Glutamatergic neuron (in vitro differentiated cells): ENCODE results near the gene KRT7. TPM values are rescaled to one million over a fixed set of nuclear protein-coding genes. Genes with fewer than 3 reads are reported as not detected.
A peak's percentile ranks its signal among the peaks of the same experiment; 100 is the strongest.

ENCODE experiments used
- DNase-seq: peaks from one replicate; pipeline ENCODE4 v3.0.0; 2022
- H3K27ac Mint-ChIP-seq: one replicate; pipeline ENCODE4 v1.8.0; 2020; ENCODE audit warnings: mild to moderate bottlenecking, mixed read lengths, inconsistent platforms; ENCODE audit not compliant: unreplicated experiment
- H3K27me3 Mint-ChIP-seq: one replicate; pipeline ENCODE4 v1.8.0; 2020; ENCODE audit warnings: mild to moderate bottlenecking, moderate library complexity, mixed read lengths, inconsistent platforms; ENCODE audit not compliant: unreplicated experiment
- H3K36me3 Mint-ChIP-seq: one replicate; pipeline ENCODE4 v1.8.0; 2020; ENCODE audit warnings: mild to moderate bottlenecking, mixed read lengths, inconsistent platforms; ENCODE audit not compliant: unreplicated experiment
- H3K4me1 Mint-ChIP-seq: one replicate; pipeline ENCODE4 v1.8.0; 2020; ENCODE audit warnings: mild to moderate bottlenecking, low read depth, mixed read lengths, inconsistent platforms; ENCODE audit not compliant: unreplicated experiment
- H3K4me3 Mint-ChIP-seq: one replicate; pipeline ENCODE4 v1.8.0; 2020; ENCODE audit warnings: mild to moderate bottlenecking, mixed read lengths, inconsistent platforms; ENCODE audit not compliant: unreplicated experiment
- H3K9me3 Mint-ChIP-seq: one replicate; pipeline ENCODE4 v1.8.0; 2020; ENCODE audit warnings: mild to moderate bottlenecking, moderate library complexity, mixed read lengths, inconsistent platforms; ENCODE audit not compliant: unreplicated experiment
- long read RNA-seq: library from polyadenylated mRNA; unstranded; transcript quantifications from one replicate; pipeline ENCODE4 v2.0.0, GENCODE V29; 2020; ENCODE audit not compliant: unreplicated experiment
- total RNA-seq: library from RNA; stranded (reverse); fragmentation: NEBNext Ultra II Directional; extraction: Animal tissue kit (Norgen Biotek cat#: 25700); gene quantifications from one replicate; pipeline ENCODE4 v1.2.1, GENCODE V29; 2021; ENCODE audit not compliant: unreplicated experiment
- TF ChIP-seq, protein P1 (sequence below): fragments of 200-600 bp; sonication (generic); IDR thresholded peaks from one replicate; pipeline ENCODE4 v1.5.0; 2021; ENCODE audit not compliant: partially characterized antibody, unreplicated experiment

Gene KRT7
- total RNA-seq = not detected
- long read RNA-seq = 0 reads

DNA sequence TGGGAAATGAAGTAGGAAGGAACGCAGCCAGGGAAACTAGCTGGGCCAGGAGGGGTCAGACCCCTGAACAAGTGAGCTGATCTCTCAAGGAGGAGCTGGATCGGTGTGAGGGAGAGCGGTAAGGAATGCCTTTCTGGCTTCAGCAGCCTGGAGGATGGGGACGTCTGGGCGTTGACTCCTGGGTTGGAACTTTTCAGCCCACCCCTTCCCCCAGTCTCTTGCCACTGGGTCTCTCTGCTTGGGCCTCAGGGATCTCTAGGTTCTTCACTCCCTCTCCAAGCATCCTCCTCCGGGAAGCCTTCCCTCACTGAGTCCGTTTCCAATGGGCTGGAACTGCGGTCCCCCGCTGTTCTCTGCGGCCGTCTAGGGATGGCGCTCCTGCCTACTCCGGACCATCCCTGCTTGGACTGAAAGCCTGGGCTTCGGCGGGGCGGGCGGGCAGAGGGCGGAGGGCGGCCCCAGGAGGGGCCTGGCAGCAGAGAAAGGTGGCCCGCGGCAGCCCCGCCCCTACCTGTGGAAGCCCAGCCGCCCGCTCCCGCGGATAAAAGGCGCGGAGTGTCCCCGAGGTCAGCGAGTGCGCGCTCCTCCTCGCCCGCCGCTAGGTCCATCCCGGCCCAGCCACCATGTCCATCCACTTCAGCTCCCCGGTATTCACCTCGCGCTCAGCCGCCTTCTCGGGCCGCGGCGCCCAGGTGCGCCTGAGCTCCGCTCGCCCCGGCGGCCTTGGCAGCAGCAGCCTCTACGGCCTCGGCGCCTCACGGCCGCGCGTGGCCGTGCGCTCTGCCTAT, at the start of gene KRT7:
KRT7 (plus strand) TSS at position 570 of the 788 bp plus-strand sequence; CDS start at position 624, 54 bp downstream.
- no peak for DNase-seq
- H3K36me3 Mint-ChIP-seq = no peaks in the 10 kb centered on the region
- peaks cover 16% of the 10 kb centered on the region for H3K27me3 Mint-ChIP-seq
- H3K4me3 Mint-ChIP-seq = peak within 1 kb of the TSS; percentile 70
- H3K27ac Mint-ChIP-seq = no peak within 1 kb of the TSS
- TF ChIP-seq, protein P1, sequence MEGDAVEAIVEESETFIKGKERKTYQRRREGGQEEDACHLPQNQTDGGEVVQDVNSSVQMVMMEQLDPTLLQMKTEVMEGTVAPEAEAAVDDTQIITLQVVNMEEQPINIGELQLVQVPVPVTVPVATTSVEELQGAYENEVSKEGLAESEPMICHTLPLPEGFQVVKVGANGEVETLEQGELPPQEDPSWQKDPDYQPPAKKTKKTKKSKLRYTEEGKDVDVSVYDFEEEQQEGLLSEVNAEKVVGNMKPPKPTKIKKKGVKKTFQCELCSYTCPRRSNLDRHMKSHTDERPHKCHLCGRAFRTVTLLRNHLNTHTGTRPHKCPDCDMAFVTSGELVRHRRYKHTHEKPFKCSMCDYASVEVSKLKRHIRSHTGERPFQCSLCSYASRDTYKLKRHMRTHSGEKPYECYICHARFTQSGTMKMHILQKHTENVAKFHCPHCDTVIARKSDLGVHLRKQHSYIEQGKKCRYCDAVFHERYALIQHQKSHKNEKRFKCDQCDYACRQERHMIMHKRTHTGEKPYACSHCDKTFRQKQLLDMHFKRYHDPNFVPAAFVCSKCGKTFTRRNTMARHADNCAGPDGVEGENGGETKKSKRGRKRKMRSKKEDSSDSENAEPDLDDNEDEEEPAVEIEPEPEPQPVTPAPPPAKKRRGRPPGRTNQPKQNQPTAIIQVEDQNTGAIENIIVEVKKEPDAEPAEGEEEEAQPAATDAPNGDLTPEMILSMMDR = no peak
- peaks cover 5% of the 10 kb centered on the region for H3K4me1 Mint-ChIP-seq
- H3K9me3 Mint-ChIP-seq = peaks cover 6% of the 10 kb centered on the region

DNA sequence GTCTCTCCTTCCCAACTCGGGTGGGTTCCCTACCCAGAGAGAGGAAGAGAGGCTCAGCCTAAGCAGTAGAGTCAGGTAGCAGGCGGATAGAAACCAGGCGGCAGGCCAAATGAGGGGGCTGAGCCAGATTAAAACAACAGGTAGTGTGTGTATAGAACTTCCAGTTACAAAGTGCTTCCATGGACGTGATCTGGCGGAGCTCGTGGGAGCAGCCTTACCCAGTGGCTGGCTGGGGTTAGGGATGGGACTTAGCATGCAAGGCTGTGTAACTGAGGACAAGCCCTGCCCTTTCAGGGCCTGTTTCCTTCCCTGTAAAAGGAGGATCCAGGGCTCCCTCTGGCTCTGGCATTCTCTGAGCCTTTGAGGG, 49.5 kb upstream of the KRT7 start:
- no peaks in the 10 kb centered on the region for H3K36me3 Mint-ChIP-seq
- H3K4me3 Mint-ChIP-seq = no peak overlapping the region
- no peak overlapping the region for H3K27ac Mint-ChIP-seq
- H3K9me3 Mint-ChIP-seq = peaks cover 6% of the 10 kb centered on the region
- H3K4me1 Mint-ChIP-seq = no peaks in the 10 kb centered on the region
- TF ChIP-seq, protein P1 = no peak
- peaks cover 2% of the 10 kb centered on the region for H3K27me3 Mint-ChIP-seq
- peak; percentile 9 for DNase-seq

DNA sequence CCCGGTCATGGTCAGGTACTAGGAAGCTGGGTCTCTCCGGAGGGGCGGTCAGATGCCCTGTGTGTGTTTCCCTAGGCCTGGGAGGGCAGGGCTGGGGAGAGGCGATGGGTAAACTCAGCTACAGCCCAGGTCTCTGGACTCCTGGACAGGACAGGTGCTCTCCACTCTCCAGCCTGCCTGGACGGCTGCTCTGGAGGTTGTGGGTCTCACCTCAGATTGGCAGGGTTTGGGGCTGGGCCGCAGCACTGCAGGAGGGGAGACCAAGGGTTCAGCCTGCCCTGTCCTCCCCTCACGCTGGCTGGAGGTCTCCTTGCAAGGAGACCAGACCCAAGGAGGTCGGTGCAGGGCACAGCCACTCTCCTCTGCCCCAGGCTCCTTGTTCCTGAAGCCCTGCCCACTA, 49.1 kb upstream of the KRT7 start:
- Mint-ChIP-seq H3K27me3 (peaks cover 2% of the 10 kb centered on the region), H3K4me1 (no peaks in the 10 kb centered on the region), H3K4me3 (no peak overlapping the region), H3K36me3 (no peaks in the 10 kb centered on the region), H3K27ac (no peak overlapping the region), H3K9me3 (peaks cover 6% of the 10 kb centered on the region)
- TF ChIP-seq, protein P1 = no peak
- DNase-seq = peak; percentile 11

DNA sequence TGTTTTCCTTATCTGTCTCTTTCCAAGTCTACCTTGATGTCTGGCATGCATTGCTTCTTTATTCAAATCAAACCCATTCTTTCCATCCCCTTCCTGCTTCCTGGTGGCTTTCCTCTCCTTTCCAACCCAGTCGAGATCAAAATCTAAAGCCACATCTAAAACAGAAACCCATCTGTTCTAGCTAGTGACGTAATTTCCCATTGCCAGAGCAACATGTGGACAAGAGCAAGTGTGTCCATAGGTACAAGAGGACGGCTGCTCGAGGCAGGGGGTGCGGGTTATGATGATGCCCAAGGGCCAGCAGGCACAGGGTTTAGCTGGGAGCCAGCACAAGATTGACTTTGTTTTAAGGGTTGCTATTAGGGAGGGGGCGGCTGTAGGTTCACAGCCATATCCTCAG, 48.2 kb upstream of the KRT7 start:
- H3K27ac Mint-ChIP-seq = no peak overlapping the region

More for the DNA sequence above, 48.2 kb upstream of the KRT7 start:
- H3K4me3 Mint-ChIP-seq = no peak overlapping the region
- H3K27me3 Mint-ChIP-seq = peaks cover 2% of the 10 kb centered on the region
- no peaks in the 10 kb centered on the region for H3K36me3 Mint-ChIP-seq
- peaks cover 6% of the 10 kb centered on the region for H3K9me3 Mint-ChIP-seq
- H3K4me1 Mint-ChIP-seq = no peaks in the 10 kb centered on the region
- peak; percentile 10 for DNase-seq
- TF ChIP-seq, protein P1 = no peak
